Measurements from ENCODE around the gene UTP14C. TPM values are rescaled to one million over a fixed set of nuclear protein-coding genes. Genes with fewer than 3 reads are reported as not detected.

UTP14C gene, protein sequence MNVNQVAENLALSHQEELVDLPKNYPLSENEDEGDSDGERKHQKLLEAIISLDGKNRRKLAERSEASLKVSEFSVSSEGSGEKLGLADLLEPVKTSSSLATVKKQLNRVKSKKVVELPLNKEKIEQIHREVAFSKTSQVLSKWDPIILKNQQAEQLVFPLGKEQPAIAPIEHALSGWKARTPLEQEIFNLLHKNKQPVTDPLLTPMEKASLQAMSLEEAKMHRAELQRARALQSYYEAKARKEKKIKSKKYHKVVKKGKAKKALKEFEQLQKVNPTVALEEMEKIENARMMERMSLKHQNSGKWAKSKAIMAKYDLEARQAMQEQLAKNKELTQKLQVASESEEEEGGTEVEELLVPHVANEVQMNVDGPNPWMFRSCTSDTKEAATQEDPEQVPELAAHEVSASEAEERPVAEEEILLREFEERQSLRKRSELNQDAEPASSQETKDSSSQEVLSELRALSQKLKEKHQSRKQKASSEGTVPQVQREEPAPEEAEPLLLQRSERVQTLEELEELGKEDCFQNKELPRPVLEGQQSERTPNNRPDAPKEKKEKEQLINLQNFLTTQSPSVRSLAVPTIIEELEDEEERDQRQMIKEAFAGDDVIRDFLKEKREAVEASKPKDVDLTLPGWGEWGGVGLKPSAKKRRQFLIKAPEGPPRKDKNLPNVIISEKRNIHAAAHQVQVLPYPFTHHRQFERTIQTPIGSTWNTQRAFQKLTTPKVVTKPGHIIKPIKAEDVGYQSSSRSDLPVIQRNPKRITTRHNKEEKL
- 11.1 and 12.5 TPM in 2 replicates for total RNA-seq

DNA sequence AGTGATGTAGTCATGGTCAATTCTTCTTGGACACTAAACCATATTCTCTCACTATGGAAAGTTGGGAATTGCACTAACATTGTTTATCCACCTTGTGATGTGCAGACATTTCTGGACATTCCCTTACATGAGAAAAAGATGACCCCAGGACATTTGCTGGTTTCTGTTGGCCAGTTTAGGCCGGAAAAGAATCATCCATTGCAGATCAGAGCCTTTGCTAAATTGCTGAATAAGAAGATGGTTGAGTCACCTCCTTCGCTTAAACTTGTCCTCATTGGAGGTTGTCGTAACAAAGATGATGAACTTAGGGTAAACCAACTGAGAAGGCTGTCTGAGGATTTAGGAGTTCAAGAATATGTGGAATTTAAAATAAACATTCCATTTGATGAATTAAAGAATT, at the start of gene UTP14C:
Gene UTP14C, plus strand, starts transcription at position 211 of the 400 bp plus-strand sequence. CDS start 4,114 bp downstream, outside the sequence.

DNA sequence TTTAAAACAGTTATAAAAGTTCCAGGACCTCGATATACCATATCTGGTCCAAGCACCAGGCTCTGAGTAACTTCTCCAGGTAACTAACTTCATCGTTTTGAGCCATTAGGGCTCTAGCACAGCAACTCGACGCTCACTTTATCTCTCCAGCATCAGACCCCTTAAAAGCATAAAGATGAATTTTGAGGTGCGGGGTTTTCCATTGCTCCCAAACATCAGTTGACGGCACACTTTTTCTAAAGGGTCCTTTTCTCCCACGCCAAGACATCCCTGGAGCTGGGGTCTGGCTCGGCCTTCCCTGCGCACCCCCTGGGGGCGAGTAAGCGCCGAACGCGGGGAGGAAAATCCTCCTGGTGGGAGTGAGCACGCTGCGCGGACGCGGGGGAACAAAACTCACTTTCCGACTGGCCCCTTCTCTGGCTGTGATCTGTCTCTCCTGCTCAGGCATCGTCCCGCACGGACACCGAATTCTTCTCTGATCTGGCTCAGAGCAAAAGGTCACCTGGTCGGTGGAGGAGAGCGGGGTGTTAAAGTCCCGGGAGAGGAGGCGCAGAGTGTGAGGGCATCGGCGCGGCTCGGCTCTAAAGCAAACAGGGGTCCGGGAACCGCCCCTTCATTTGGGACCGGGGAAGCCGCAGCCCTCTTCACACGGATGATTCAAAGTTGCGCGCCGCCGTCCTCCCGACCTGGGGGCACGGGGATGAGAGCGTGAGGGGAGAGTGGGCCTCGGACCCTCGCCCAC, 13.4 kb upstream of the UTP14C start, which contains the start of gene ATP7B:
Gene ATP7B, minus strand, starts transcription at position 561 of the 742 bp plus-strand sequence. Its CDS starts 113 bp downstream, at position 448.

DNA sequence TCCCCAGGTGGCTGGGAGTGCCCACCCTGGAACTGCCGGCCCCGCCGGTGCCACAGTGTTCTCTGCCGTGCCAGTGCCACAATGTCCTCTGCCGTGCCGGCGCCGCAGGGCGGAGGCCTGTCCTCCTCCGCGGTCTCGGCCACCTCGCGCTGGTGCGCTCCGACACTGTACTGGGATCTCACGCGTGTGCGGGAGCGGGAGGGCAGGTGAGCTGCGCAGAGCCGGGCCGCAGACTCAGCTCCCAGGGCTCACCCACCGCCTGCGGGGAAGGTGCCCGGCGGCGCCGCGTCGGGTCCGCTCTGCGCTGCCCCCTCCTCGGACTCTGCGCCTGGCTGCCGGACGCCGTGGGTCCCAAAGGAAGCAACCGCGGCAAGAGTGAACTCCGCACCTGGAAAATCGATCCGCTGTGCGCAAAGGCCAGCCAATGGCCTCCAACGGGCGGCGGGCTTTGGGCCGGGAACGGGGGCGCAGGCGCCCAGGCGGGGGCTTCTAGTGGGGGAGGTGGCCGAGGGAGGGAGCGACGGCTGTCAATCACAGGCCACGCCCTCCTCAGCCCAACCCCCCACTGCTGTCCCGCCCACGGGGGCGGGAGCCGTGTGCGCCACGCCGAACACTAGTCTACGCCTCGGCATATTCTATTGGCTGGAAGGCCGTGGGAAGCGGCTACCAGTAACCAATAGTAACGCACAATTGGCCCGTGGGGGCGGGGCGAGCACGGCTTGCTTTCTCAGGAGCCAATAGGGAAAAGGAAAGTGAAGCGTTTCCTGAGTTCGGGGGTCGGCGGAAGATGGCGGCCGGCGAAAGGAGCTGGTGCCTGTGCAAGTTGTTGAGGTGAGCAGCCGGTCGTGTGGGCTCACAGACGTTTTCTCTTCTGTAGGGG, 12.6 kb upstream of the UTP14C start, which contains the start of gene ALG11:
Gene ALG11, plus strand, starts transcription at position 767 of the 880 bp plus-strand sequence. Its CDS starts 21 bp downstream, at position 788.

Other genes with a start within 250 kb of the UTP14C start
- gene DHRS12, start 220.5 kb upstream of the UTP14C start, total RNA-seq, result 4.9 and 5.0 TPM in 2 replicates
- gene TMEM272, start 179.5 kb upstream of the UTP14C start, total RNA-seq, result under 0.01 TPM in 1 of 2 replicates, not detected in the other
- not detected in 2 replicates for gene CCDC70, start 162.7 kb upstream of the UTP14C start, total RNA-seq
- gene ATP7B, start 13.2 kb upstream of the UTP14C start, total RNA-seq, result 4.2 and 5.8 TPM in 2 replicates
- gene ALG11, start 12.3 kb upstream of the UTP14C start, total RNA-seq, result 17.6 and 22.2 TPM in 2 replicates
- under 0.01 and 0.10 TPM in 2 replicates for gene NEK5, start 104.4 kb downstream of the UTP14C start, total RNA-seq
- gene NEK3, start 134.9 kb downstream of the UTP14C start, total RNA-seq, result 11.3 and 16.3 TPM in 2 replicates